IMR-90 (cell line): ENCODE measurements around the gene ZAP70.

Experiments used
- FOS ChIP-seq: fragments of 150-350 bp; IDR thresholded peaks from 2 replicates; pipeline ENCODE4 v1.6.1; 2016; ENCODE audit warnings: low read depth, low read length
- MXI1 ChIP-seq: IDR thresholded peaks from 2 replicates; pipeline ENCODE4 v1.6.1; 2012; ENCODE audit warnings: low read depth, mild to moderate bottlenecking, low read length, moderate library complexity, borderline replicate concordance
- NFE2L2 ChIP-seq: fragments of 150-350 bp; IDR thresholded peaks from 2 replicates; pipeline ENCODE4 v1.6.1; 2016; ENCODE audit warnings: low read depth, mild to moderate bottlenecking, low read length
- POLR2A ChIP-seq: IDR thresholded peaks from 2 replicates; pipeline ENCODE4 v1.6.1; 2012; ENCODE audit warnings: mild to moderate bottlenecking, low read depth, low read length

- no peak for TF ChIP-seq POLR2A
- no peak for TF ChIP-seq FOS
- TF ChIP-seq MXI1, result no peak
- TF ChIP-seq NFE2L2, result no peak
Observed at GRCh38 chr2:97747716-97748115, 34.3 kb downstream of the ZAP70 start.
